ENCODE measurements around the gene NAA80. TPM values are rescaled to one million over a fixed set of nuclear protein-coding genes. Genes with fewer than 3 reads are reported as not detected.

NAA80 gene
- total and polyA plus RNA-seq, 2 of the 13 experiments (the other 11 are each of a cell fraction or from before 2014, with no cell fraction given), result 3.4 to 8.7 TPM

DNA sequence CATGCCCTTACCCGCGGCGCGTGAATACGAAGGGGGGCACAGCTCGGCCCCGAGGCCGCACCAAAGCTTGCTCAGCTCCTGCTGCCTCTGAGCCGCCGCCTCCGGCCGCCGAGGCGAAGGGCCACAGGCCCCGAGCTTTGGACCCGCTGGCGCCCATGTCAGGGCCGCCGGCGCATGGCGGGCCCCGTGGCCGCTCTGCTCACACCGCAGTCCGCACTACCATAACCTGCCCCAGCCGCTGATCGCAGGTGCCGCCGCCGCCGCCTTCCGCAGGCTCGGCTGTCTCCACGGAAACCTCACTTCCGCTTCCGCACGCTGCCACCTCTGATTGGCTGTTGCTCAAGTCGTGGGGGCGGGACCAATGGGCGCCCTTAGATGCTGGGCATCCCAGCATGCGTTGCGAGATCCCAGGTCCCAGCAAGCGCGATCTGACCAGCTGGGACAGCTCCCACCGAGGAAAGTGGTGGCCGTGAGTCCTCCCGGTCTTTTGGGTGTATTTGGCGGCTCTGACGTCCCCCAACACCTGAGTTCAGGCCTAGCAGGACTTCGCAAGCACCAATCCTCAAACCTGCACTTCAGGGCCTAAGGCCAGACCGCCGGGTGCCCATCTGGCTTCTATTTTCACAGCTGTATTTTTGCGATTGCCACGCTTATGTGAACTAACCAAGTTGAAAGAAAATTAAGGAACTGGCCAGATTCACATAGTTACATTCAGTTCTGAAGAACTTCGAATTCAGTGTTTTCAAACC is 28.9 kb upstream of the NAA80 start, which contains the start of gene TUSC2 (continued):
- no peak for TF ChIP-seq FOXC1 (CRISPR knock-in tag; IDR thresholded peaks at IDR 0.05; ENCODE audit: borderline replicate concordance)
- peak; percentile 85; the same call in 1 of the 2 replicates for TF ChIP-seq ZNF782 (CRISPR knock-in tag; IDR thresholded peaks at IDR 0.05; ENCODE audit: borderline replicate concordance)
- TF ChIP-seq ZNF335 (CRISPR knock-in tag; IDR thresholded peaks at IDR 0.05), result no peak
- peak in 1 of 2 experiments; percentile 80; a peak in 2 of 4 replicates for TF ChIP-seq POLR2A (IDR thresholded peaks at IDR 0.05; ENCODE audit: insufficient read depth in 1 of 2, low read depth in 2 of 2, low read length in 2 of 2)
- TF ChIP-seq, protein P1, sequence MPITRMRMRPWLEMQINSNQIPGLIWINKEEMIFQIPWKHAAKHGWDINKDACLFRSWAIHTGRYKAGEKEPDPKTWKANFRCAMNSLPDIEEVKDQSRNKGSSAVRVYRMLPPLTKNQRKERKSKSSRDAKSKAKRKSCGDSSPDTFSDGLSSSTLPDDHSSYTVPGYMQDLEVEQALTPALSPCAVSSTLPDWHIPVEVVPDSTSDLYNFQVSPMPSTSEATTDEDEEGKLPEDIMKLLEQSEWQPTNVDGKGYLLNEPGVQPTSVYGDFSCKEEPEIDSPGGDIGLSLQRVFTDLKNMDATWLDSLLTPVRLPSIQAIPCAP (CRISPR knock-in tag; IDR thresholded peaks at IDR 0.05; ENCODE audit: low read depth), result no peak
- TF ChIP-seq HDAC2 (CRISPR knock-in tag; IDR thresholded peaks at IDR 0.05), result peak; percentile 80
- no peak for TF ChIP-seq PAF1 (CRISPR knock-in tag; IDR thresholded peaks at IDR 0.05)
- peak; percentile 82; the same call in 1 of the 2 replicates for TF ChIP-seq ZNF766 (CRISPR knock-in tag; IDR thresholded peaks at IDR 0.05; ENCODE audit: borderline replicate concordance)
- TF ChIP-seq SNAPC2 (CRISPR knock-in tag; IDR thresholded peaks at IDR 0.05), result no peak
- no peak for TF ChIP-seq ZNF17 (CRISPR knock-in tag; IDR thresholded peaks at IDR 0.05)
- peak; percentile 56; the same call in 1 of the 2 replicates for TF ChIP-seq ZNF772 (CRISPR knock-in tag; IDR thresholded peaks at IDR 0.05)
- TF ChIP-seq, protein P2, sequence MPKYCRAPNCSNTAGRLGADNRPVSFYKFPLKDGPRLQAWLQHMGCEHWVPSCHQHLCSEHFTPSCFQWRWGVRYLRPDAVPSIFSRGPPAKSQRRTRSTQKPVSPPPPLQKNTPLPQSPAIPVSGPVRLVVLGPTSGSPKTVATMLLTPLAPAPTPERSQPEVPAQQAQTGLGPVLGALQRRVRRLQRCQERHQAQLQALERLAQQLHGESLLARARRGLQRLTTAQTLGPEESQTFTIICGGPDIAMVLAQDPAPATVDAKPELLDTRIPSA (CRISPR knock-in tag; IDR thresholded peaks at IDR 0.05; ENCODE audit: borderline replicate concordance), result no peak
- TF ChIP-seq ZNF225 (CRISPR knock-in tag; IDR thresholded peaks at IDR 0.05), result no peak
- TF ChIP-seq, protein P3, sequence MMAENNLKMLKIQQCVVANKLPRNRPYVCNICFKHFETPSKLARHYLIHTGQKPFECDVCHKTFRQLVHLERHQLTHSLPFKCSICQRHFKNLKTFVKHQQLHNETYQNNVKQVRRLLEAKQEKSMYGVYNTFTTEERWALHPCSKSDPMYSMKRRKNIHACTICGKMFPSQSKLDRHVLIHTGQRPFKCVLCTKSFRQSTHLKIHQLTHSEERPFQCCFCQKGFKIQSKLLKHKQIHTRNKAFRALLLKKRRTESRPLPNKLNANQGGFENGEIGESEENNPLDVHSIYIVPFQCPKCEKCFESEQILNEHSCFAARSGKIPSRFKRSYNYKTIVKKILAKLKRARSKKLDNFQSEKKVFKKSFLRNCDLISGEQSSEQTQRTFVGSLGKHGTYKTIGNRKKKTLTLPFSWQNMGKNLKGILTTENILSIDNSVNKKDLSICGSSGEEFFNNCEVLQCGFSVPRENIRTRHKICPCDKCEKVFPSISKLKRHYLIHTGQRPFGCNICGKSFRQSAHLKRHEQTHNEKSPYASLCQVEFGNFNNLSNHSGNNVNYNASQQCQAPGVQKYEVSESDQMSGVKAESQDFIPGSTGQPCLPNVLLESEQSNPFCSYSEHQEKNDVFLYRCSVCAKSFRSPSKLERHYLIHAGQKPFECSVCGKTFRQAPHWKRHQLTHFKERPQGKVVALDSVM (CRISPR knock-in tag; IDR thresholded peaks at IDR 0.05), result peak; percentile 48; the same call in 1 of the 2 replicates
- TF ChIP-seq TBX2 (CRISPR knock-in tag; IDR thresholded peaks at IDR 0.05; ENCODE audit: borderline replicate concordance), result peak; percentile 76; the same call in 1 of the 2 replicates
- TF ChIP-seq, protein P4, sequence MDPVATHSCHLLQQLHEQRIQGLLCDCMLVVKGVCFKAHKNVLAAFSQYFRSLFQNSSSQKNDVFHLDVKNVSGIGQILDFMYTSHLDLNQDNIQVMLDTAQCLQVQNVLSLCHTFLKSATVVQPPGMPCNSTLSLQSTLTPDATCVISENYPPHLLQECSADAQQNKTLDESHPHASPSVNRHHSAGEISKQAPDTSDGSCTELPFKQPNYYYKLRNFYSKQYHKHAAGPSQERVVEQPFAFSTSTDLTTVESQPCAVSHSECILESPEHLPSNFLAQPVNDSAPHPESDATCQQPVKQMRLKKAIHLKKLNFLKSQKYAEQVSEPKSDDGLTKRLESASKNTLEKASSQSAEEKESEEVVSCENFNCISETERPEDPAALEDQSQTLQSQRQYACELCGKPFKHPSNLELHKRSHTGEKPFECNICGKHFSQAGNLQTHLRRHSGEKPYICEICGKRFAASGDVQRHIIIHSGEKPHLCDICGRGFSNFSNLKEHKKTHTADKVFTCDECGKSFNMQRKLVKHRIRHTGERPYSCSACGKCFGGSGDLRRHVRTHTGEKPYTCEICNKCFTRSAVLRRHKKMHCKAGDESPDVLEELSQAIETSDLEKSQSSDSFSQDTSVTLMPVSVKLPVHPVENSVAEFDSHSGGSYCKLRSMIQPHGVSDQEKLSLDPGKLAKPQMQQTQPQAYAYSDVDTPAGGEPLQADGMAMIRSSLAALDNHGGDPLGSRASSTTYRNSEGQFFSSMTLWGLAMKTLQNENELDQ (CRISPR knock-in tag; IDR thresholded peaks at IDR 0.05; ENCODE audit: borderline replicate concordance), result no peak
- TF ChIP-seq, protein P5, sequence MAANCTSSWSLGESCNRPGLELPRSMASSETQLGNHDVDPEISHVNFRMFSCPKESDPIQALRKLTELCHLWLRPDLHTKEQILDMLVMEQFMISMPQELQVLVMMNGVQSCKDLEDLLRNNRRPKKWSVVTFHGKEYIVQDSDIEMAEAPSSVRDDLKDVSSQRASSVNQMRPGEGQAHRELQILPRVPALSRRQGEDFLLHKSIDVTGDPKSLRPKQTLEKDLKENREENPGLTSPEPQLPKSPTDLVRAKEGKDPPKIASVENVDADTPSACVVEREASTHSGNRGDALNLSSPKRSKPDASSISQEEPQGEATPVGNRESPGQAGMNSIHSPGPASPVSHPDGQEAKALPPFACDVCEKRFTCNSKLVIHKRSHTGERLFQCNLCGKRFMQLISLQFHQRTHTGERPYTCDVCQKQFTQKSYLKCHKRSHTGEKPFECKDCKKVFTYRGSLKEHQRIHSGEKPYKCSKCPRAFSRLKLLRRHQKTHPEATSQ (CRISPR knock-in tag; IDR thresholded peaks at IDR 0.05; ENCODE audit: borderline replicate concordance), result no peak
- TF ChIP-seq, protein P6, sequence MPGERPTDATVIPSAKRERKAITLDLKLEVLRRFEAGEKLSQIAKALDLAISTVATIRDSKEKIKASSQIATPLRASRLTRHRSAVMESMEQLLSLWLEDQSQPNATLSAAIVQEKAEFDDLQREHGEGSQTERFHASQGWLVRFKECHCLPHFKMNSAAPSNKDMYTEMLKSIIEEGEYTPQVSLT (CRISPR knock-in tag; IDR thresholded peaks at IDR 0.05; ENCODE audit: borderline replicate concordance, low read depth), result no peak
- no peak for TF ChIP-seq HNF4A (CRISPR knock-in tag; IDR thresholded peaks at IDR 0.05)
- TF ChIP-seq, protein P7, sequence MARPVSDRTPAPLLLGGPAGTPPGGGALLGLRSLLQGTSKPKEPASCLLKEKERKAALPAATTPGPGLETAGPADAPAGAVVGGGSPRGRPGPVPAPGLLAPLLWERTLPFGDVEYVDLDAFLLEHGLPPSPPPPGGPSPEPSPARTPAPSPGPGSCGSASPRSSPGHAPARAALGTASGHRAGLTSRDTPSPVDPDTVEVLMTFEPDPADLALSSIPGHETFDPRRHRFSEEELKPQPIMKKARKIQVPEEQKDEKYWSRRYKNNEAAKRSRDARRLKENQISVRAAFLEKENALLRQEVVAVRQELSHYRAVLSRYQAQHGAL (CRISPR knock-in tag; IDR thresholded peaks at IDR 0.05; ENCODE audit: not compliant biosample characterization), result no peak
